SU-DHL-6 (cell line): ENCODE data around the gene DYSF.

Experiments
- CTCF ChIP-seq: fragments of 200-600 bp; sonication (generic); IDR thresholded peaks from one replicate; pipeline ENCODE4 v1.5.1; 2017; ENCODE audit warnings: antibody characterized with exemption, mild to moderate bottlenecking, low read length, moderate library complexity; ENCODE audit not compliant: insufficient read depth, poor library complexity, severe bottlenecking
- EZH2phosphoT487 ChIP-seq: fragments of 200-600 bp; sonication (generic), shearing (Covaris generic); conservative IDR thresholded peaks from 2 replicates; pipeline ENCODE4 v1.6.1; 2018; ENCODE audit warnings: mild to moderate bottlenecking, antibody characterized with exemption, low read length, moderate library complexity, mixed read lengths

- no peak for TF ChIP-seq CTCF
- no peak for TF ChIP-seq EZH2phosphoT487
Measured at GRCh38 chr2:71618327-71619113, 165.2 kb downstream of the DYSF start.
